Lung microvascular endothelial cell (primary cell): ENCODE data around the gene HMX3. TPM values are rescaled to one million over a fixed set of nuclear protein-coding genes. Genes with fewer than 3 reads are reported as not detected.

Experiments
- DNase-seq, 2 donors: peaks; one replicate each; pipeline versions ENCODE4 v3.0.0 to v3.0.0-alpha.2; 2010; ENCODE audit warnings: low read depth in 2 of 2
- total RNA-seq: library from RNA; depleted of rRNA; stranded (reverse); fragments of >200 nt; gene quantifications from 2 replicates; pipeline ENCODE4 v1.2.1, GENCODE V29; 2014

HMX3 gene
- total RNA-seq, 1 donor from 2014 or later: not detected

- DNase-seq: no peak
Observed at GRCh38 chr10:123147635-123148413, 12.1 kb downstream of the HMX3 start, which contains the start of gene HMX2. TSS of gene HMX2 (plus strand) at chr10:123148136. CDS start at chr10:123148379, 243 bp downstream.

GRCh38 chr10:123148414-123149161 lies 12.8 kb downstream of the HMX3 start:
- no peak for DNase-seq

- no peak for DNase-seq
Observed at GRCh38 chr10:123149162-123149567, 13.4 kb downstream of the HMX3 start.

GRCh38 chr10:123149568-123150270 lies 13.9 kb downstream of the HMX3 start:
- DNase-seq: peak; percentile 54 to 64

GRCh38 chr10:123150271-123150985 lies 14.7 kb downstream of the HMX3 start:
- DNase-seq: no peak

GRCh38 chr10:123150986-123151736 lies 15.4 kb downstream of the HMX3 start:
- peak; percentile 35 to 36 for DNase-seq

GRCh38 chr10:123151737-123152135 lies 16.0 kb downstream of the HMX3 start:
- DNase-seq: no peak

- DNase-seq: no peak
Observed at GRCh38 chr10:123153486-123154091, 17.8 kb downstream of the HMX3 start.

GRCh38 chr10:123154092-123154710 lies 18.4 kb downstream of the HMX3 start, which contains the start of gene BUB3:
TSS of gene BUB3 (plus strand) at chr10:123154402. CDS start at chr10:123154918, 516 bp downstream.
- peak; percentile 100 for DNase-seq

GRCh38 chr10:123154711-123155505 lies 19.1 kb downstream of the HMX3 start:
- peak; percentile 60 to 63 for DNase-seq

- DNase-seq: peak in 1 of 2 donors; percentile 61
Observed at GRCh38 chr10:123156078-123156477, 20.3 kb downstream of the HMX3 start.

- DNase-seq: peak in 1 of 2 donors; percentile 46
Observed at GRCh38 chr10:123157210-123157609, 21.4 kb downstream of the HMX3 start.

GRCh38 chr10:123158682-123159081 lies 22.9 kb downstream of the HMX3 start:
- DNase-seq: no peak

- DNase-seq: peak in 1 of 2 donors; percentile 8
Observed at GRCh38 chr10:123160311-123160980, 24.7 kb downstream of the HMX3 start.

- no peak for DNase-seq
Observed at GRCh38 chr10:123164319-123164718, 28.5 kb downstream of the HMX3 start.

GRCh38 chr10:123165445-123166072 lies 29.8 kb downstream of the HMX3 start:
- DNase-seq: no peak

- DNase-seq: no peak
Observed at GRCh38 chr10:123166618-123167017, 30.8 kb downstream of the HMX3 start.

- no peak for DNase-seq
Observed at GRCh38 chr10:123170961-123171360, 35.2 kb downstream of the HMX3 start.
